SH-SY5Y (cell line): ENCODE results near the gene DYNLL2.

Source experiments
- GATA2 ChIP-seq: IDR thresholded peaks from 2 replicates; pipeline ENCODE4 v1.6.1; 2011; ENCODE audit warnings: mild to moderate bottlenecking, low read depth, low read length
- GATA3 ChIP-seq: IDR thresholded peaks from 2 replicates; pipeline ENCODE4 v1.6.1; 2011; ENCODE audit warnings: low read depth, mild to moderate bottlenecking, low read length, moderate library complexity

DNA sequence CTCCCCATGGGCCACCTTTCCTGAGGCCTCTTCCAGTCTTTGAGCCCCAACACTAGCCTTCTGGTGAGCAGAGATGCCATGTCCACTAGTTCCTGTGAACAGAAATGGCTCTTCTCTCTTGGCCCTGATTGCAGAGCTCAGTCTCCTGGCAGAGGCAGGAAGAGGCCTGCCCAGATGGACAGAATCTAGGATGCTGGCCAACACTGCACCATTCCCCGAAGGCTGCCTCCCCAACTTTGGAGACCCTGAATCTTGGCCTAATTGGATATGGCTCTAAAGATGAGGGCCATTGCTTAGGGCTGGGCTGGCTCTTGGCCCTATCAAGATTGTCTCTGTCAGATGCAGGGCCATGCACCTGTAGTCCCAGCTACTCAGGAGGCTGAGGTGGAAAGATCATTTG is 18.0 kb upstream of the DYNLL2 start:
- TF ChIP-seq GATA2 (no peak), GATA3 (no peak)
